Keratinocyte (primary cell): ENCODE results near the gene RERE.

ENCODE experiments used
- CTCF ChIP-seq, 3 experiments: IDR thresholded peaks in 1 of 3; conservative IDR thresholded peaks in 1 of 3; optimal IDR thresholded peaks in 1 of 3; 2 replicates in 2 of 3; 3 replicates in 1 of 3; pipeline versions ENCODE3 to v1.5.1; 2011; ENCODE audit warnings: low read length in 3 of 3, mild to moderate bottlenecking in 3 of 3, moderate library complexity in 2 of 3, control low read depth in 1 of 3, inconsistent platforms in 1 of 3; ENCODE audit not compliant: insufficient read depth in 2 of 3; ENCODE audit errors: extremely low read depth in 1 of 3
- EZH2 ChIP-seq: IDR thresholded peaks from one replicate; pipeline ENCODE4 v1.6.1; 2012; ENCODE audit warnings: inconsistent platforms, mild to moderate bottlenecking, low read length, moderate library complexity

GRCh38 chr1:8349473-8349865, 468.0 kb downstream of the RERE start:
- TF ChIP-seq CTCF (optimal IDR thresholded peaks at IDR 0.05 in 1 of 3, IDR thresholded peaks at IDR 0.05 in 1 of 3, conservative IDR thresholded peaks at IDR 0.05 in 1 of 3; ENCODE audit: extremely low read depth in 1 of 3, insufficient read depth in 2 of 3, low read length in 3 of 3) (no peak), EZH2 (no peak)
